NCI-H2196 treated with DMSO at 0.1 percent for 48 hours (cell line): Measurements from ENCODE around the gene ACER1.
"Not testable (repeated sequence)": the region's sequence is repeated elsewhere in the genome, so short reads cannot be mapped to it uniquely, and the experiment has no call there.

ENCODE experiments used
- DNase-seq: peaks from one replicate; lab custom pipeline; 2025; ENCODE audit not compliant: unreplicated experiment; lab: John Stamatoyannopoulos, UW

ACER1 gene, protein sequence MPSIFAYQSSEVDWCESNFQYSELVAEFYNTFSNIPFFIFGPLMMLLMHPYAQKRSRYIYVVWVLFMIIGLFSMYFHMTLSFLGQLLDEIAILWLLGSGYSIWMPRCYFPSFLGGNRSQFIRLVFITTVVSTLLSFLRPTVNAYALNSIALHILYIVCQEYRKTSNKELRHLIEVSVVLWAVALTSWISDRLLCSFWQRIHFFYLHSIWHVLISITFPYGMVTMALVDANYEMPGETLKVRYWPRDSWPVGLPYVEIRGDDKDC

DNA sequence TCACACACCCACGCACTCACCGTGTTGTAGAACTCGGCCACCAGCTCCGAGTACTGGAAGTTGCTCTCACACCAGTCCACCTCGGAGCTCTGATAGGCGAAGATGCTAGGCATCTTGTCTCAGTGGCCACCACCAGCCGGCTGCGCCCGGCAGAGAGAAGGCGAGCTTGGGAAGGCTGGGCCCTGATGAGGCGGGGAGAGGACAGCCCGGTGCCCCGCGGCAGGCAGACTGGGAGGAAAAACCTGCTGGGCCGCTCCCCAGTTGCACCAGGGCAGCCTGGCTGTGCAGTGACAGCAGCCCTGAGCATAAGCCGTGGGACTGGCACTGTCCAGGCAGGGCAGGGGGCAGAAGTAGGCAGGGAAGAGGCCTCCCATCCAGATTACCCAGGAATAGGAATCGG lies at the start of gene ACER1:
TSS of gene ACER1 (minus strand) at position 174 of the 400 bp plus-strand sequence. CDS start at position 113, 61 bp downstream.
- no peak for DNase-seq

DNA sequence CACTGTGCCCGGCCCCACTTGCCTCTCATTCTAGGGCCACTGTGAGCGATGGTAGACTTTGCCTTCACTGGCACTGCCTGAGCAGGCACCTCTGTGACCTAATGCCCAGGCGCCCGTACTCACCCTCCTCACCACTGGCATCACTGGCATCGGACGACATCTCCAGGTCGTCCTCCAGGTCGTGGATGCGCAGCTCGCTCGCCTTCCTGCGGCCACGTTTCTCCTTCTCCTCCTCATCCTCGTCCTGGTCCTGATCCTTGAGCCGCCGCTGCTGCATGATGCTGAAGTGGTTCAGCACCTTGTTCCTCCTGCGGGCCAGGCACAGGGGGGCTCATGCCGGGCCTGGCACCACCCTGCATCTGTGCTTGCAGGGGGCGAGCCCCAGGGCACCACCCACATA lies 49.8 kb upstream of the ACER1 start:
- no peak for DNase-seq

DNA sequence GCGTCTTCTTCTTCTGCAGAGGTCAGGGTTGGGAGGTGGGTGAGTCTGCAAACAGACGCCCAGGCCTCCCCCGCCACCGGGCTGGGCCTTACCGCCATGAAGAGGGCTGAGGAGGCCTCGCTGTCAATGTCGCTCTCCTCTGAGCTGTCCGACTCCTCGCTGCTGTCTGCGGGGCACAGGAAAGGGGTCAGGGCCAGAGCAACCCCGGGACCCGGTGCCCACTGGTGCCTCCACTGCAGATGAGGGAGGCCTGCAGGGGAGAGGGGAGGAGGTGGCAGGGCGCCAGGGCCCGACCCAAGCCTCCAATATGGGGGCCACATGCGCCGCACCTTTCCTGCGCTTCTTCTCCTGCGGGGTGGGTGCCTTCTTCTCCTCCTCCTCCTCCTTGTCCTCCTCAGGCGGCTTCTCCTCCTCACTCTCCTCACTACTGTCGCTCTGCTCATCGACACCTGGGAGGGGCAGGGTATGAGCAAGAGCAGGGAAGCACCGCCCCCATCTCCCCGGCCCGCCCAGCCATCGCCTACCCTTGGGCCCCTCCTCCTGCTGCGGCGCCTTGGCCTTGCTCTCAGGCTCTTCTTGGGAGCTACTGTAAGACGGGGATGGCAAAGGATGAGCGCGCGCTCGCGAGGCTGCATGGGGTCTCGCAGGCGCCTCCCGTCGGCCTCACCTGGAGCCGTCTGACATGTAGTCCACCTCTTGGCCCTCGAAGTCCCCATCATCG lies 47.8 kb upstream of the ACER1 start:
- DNase-seq: no peak

DNA sequence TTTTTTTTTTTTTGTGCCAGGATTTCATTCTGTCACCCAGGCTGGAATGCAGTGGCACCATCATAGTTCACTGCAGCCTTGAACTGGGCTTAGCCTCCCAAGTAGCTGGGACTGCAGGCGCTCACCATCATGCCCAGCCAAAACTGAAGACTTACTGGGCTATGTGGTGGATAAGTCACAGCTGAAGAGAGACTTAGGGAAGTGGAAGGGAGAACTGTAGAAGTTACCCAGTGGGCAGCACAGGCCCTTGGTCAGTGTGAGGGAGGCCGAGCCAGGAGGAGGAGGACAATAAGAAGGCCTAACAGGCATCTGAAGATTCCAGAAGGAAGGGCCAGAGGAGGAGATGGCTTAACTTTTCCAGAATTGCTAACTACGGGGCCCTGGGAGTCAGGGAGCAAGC lies 46.3 kb upstream of the ACER1 start:
- no peak for DNase-seq

DNA sequence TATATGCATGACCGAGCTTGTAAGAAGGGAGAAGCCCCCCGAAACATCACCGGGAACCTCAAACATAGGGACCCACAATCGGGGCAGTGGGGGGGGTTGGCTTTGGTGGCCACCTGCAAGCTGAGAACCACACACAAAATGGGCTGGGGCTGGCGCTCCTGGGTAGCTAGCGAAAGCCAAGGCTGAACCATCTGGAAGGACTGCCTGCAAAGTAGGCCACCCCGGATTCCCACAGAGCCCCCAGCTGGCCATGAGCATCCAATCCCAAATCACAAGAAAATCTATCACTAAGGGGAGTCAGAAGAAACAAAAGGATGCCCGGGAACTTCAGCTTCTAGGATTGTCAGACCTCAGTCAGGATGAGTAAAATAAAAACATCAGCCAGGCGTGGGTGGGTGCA lies 45.1 kb upstream of the ACER1 start:
- no peak for DNase-seq

DNA sequence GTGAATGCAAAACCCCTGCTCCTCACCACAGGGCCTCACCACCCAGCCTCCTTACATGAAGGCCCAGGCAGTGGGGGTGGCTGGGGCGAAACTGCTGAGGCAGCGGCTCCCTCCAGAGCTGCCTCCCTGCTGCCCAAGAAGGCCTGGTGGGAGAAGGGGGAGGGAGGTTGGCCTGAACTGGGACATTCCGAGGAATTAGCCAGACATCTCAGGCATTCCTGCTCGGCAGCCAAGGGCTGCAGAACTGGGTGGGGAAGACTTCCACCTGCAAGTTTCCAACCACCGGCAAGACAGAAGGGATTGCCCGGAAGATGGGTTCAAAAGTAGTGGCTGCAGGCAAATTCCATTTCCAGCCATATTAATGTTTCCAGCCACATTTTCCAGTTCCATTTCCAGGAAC lies 44.6 kb upstream of the ACER1 start:
- no peak for DNase-seq

DNA sequence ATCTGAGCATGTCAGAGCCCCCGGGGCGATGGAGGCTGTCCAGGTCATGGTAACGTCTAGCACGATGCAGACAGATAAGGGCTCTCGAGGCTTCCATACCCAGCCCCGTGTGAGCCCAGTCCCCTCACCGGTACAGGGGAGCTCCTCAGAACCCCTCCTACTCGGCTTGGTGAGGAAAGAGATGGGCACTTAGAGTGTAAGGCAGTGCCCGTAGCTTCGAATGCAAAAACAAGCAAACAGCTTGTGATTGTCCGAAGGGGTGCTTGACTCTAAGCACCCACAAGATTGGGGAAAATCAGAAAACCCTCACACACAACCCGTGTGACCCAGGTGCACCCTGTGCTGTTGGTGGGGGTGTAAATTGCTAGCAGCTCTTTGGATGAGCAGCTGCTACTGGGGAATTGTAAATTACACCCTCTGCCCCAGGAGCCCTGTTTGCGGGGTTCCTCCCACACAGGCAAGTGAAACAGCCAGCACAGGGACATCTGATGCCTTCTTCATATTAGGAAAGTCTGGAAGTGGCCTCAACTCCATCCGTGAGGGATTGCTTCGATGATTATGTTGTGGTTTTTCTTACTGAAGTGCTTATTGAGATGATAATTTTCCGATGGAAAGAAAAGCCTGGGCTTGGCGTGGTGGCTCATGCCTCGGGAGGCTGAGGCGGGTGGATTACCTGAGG lies 43.2 kb upstream of the ACER1 start:
- no peak for DNase-seq

DNA sequence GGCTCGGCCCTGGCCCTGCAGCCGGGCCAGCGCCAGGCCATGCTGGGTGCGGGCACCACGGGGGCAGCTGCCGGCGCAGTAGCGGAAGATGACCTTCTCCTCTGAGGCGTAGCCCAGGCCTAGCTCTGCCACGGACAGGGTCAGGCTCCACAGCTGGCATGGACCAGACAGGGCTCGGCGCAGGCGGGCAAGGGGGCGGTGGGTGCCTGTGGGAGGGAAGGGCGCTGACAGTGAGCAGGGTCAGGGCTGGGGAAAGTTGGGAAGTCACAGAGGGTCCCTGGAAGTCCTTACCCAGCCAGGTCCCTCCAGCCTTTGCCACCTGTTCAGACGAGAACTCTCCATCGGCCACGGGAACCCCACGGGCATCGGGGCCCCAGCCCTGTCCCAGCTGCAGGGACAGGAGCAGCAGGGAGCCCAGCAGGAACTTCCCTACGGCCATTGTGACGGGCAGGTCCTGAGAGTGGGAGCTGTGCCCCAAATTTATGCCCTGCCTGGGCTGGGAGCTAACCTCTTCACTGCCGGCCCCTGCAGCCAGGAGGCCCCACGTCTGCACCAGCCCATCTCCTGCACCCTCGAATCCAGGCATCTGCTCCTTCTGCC lies 42.1 kb upstream of the ACER1 start, which contains the start of gene PSPN:
TSS of gene PSPN (minus strand) at position 523 of the 600 bp plus-strand sequence. CDS start at position 439, 84 bp downstream.
- no peak for DNase-seq

DNA sequence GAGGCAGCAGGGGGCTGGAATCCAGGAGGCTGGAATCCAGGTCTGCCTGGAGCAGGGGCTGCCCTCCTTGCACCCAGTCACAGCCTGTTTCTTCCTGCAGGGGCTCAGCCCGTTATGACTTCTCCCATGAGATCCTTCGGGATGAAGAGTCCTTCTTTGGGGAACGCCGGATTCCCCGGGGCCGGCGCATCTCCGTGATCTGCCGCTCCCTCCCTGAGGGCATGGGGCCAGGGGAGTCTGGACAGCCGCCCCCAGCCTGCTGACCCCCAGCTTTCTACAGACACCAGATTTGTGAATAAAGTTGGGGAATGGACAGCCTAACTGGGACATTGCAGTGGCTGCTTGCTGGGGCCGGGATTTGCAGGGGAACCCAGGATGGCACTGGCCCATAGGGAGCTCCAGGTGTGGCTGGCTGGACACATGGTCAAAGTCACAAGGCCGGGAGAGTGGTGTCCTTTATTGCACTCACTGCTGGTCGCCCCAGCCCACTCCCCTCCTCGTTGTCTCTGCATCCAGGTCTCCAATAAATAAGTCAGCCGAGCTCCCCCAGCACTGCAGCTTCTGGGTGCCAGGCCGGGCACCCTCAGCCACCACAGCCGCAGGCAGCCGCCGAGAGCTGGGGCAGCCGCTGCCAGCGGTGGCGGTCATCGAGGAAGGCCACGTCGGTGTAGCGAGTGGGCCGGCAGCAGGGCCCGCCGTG lies 41.4 kb upstream of the ACER1 start:
- DNase-seq: no peak

DNA sequence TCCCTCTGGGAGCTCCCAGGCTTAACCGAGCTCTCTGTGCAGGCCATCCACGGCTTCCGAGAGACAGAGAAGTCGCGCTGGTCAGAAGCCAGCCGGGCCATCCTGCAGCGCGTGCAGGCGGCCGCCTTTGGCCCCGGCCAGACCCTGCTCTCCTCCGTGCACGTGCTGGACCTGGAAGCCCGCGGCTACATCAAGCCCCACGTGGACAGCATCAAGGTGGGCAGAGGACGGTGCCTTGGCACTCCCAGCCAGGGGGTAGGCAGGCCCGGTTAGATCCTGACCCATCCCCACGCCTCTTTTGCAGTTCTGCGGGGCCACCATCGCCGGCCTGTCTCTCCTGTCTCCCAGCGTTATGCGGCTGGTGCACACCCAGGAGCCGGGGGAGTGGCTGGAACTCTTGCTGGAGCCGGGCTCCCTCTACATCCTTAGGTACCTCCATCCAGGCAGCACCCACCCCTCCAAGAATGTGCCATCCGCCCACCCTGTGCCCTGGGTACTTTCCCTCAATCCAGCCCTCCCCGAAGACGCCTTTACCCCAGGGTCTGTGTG lies 40.8 kb upstream of the ACER1 start:
- no peak for DNase-seq

DNA sequence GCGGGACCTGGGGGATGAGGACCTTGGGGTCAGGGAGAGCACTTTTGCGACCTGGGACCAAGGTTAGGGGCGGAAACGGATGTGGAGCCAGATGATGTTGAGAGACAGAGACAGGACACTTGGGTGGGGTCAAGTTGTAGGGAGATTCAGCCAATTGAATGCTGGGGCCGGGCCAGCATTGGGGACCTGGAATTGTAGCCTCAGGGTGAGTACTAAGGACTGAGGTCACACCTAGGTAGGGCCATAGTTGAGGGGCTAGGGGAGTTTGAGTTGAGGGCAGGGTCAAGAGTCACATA lies 40.3 kb upstream of the ACER1 start:
- DNase-seq: no peak

DNA sequence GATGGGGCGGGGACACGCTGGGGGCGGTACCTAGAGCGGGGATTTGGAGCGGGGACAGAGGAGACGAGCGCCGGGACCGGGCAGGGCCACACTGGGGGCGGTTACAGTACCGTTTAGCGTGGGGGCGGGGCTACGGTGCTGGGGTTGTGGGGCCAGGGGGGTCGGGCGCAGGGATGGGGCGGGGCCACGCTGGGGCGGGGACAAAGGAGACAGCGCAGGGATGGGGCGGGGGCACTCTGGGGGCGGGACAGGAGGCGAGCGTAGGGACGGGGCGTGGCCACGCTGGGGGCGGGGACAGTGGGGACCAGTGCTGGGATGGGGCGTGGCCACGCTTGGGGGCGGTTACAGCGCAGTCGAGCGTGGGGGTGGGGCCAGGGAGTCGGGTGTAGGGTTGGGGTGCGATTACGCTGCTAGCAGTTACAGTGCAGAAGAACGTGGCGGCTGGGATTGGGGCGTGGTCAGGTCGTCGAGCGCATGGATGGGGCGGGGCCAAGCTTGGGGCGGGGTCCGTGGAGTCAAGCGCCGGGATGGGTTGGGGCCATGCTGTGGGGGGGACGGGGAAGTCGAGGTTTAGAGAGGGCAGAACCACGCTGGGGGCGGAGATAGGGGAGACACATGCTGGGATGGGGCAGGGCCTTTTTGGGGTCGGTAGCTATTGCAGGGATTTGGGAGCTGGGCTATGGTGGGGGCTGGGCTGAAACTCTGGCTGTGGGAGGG lies 39.8 kb upstream of the ACER1 start:
- peak; percentile 99 for DNase-seq

DNA sequence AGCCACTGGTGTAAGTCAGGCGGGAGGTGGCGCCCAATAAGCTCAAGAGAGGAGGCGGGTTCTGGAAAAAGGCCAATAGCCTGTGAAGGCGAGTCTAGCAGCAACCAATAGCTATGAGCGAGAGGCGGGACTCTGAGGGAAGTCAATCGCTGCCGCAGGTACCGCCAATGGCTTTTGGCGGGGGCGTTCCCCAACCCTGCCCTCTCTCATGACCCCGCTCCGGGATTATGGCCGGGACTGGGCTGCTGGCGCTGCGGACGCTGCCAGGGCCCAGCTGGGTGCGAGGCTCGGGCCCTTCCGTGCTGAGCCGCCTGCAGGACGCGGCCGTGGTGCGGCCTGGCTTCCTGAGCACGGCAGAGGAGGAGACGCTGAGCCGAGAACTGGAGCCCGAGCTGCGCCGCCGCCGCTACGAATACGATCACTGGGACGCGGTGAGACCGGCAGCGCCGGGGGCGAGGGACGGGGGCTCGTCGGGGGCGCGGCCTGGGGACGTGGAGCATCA lies 39.2 kb upstream of the ACER1 start, which contains the start of gene ALKBH7:
TSS of gene ALKBH7 (plus strand) at position 201 of the 502 bp plus-strand sequence. CDS start at position 228, 27 bp downstream.
- DNase-seq: peak; percentile 99

DNA sequence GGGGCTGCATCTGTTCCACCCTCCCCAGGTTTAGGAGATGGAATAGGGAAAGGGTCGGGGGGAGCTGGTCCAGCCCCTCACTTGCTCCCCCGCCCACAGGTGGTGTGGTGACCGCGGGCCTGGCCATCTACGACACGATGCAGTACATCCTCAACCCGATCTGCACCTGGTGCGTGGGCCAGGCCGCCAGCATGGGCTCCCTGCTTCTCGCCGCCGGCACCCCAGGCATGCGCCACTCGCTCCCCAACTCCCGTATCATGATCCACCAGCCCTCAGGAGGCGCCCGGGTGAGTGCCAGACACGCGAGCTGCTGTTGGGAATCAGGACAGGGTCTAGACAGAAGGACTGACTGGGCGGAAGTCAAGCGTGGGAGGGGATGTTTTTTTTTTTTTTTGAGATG lies 30.9 kb upstream of the ACER1 start:
- no peak for DNase-seq

DNA sequence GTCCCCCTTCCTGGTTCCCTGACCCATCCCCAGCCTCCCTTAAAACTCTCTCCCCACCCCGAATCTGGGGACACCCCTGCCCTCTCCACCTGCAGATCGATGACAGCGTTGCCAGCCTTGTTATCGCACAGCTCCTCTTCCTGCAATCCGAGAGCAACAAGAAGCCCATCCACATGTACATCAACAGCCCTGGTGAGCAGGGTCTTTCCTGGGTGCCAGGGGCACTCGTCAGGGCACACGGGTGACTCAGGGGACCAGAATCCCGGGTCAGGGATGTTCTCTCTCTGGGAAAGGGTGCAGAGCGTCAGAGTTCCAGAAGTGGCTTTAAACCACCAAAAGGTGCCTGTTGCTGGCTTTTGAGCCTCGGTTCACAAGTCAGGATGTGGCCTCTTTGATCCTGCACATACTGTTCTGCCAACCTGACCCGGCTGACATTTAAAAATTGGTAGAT lies 29.0 kb upstream of the ACER1 start:
- no peak for DNase-seq

DNA sequence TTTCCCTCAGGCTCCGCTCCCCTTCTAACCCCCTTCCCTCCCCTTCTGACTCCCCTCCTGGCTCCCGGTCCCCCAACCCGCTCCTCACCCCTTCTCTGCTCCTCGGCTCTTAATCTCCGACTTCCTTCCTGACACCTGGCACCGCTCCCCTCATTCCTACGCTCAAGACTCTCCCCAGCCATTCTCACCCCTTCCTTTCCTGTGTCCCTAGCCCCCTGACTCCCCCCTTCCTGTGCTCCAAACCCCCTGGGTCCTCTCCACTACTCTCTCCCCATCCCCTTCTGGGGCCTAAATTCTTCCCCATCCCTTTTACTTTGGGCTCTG lies 28.6 kb upstream of the ACER1 start:
- no peak for DNase-seq

DNA sequence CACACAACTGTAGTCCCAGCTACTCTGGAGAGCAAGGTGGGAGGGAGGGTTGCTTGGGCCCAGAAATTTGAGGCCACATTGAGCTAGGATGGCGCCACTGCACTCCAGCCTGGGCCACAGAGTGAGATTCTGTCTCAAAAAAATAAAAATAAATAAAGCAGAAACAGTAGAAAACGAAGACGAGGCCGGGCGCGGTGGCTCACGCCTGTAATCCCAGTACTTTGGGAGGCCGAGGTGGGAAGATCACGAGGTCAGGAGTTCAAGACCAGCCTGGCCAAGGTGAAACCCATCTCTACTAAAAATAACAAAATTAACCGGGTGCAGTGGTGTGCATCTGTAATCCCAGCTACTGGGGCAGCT lies 27.4 kb upstream of the ACER1 start:
- not testable (repeated sequence) for DNase-seq

DNA sequence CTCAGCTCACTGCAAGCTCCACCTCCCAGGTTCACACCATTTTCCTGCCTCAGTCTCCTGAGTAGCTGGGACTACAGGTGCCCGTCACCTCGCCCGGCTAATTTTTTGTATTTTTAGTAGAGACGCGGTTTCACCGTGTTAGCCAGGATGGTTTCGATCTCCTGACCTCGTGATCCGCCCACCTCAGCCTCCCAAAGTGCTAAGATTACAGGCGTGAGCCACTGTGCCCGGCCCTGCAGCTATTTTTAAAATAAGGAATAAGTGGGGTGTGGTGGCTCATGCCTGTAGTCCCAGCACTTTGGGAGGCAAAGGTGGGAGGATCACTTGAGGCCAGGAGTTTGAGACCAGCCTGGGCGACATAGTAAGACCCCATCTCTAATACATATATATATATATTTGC lies 27.0 kb upstream of the ACER1 start:
- DNase-seq: not testable (repeated sequence)

DNA sequence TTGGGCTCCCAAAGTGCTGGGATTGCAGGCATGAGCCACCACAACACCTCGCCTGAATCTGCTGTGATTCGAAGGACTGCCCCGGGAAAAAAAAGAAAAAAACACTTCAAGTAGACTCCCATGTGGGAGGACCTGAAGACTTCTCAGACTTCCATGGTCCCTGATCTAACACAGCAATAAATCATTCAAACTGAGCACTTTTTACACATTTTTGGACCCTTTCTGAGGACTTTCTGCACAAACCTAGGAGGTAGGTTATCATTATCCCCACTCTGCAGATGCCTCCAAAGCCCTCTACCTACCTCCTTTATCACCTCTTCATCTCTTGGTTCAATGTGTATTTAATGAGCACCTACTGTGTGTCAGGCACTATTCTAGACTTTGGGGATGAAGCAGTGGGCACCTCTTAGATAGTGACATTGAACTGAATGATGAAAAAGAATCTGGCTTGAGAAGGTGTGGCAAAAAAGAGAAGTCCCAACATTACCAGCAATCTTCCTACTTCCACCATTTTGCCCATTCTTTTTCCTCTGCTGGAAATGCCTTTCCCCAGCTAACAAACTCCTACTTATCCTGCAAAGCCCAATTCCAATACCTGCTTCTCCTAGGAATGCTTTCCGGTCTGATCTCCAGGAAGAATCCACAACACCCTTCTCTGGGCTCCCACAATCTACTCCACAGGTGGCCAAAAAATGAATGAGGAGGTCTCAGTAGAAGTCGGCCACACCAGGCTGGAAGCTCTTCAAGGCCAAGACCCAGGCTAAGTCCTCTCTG lies 26.3 kb upstream of the ACER1 start:
- no peak for DNase-seq
